GM12874 (cell line): ENCODE data around the gene RASSF4.

Experiments
- CTCF ChIP-seq: IDR thresholded peaks from 2 replicates; pipeline ENCODE4 v1.5.1; 2011; ENCODE audit warnings: low read depth, mild to moderate bottlenecking, control low read depth, low read length, moderate library complexity; ENCODE audit not compliant: insufficient read depth

The RASSF4 gene

DNA sequence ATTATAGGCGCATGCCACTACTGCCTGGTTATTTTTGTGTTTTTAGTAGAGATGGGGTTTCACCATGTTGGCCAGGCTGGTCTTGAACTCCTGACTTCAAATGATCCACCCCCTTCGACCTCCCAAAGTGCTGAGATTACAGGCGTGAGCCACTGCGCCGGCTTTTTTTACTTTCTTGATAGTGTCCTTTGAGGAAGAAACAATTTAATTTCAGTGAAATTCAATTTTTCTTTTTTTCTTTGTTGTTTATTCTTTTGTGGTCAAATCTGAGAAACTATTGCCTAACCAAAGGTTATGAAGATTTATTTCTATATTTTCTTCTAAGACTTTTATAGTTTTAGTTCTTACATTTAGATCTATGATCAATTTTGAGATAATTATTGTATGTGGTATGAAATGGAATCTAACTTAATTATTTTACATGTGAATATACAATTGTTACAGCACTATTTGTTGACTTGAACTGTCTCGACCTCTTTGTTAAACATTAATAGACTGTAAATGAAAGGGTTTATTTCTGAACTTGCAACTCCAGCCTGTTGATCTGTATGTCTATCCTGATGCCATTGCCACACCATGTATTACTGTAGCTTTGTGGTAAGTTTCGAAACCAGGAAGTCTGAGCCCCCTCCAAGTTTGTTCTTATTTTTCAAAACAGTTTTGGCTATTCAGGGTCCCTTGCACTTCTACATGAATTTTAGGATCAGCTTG is 19.8 kb upstream of the RASSF4 start:
- TF ChIP-seq CTCF, result no peak

- TF ChIP-seq CTCF, result no peak
These were observed 15.2 kb upstream of the RASSF4 start for GRCh38 chr10:44944354-44944753.

GRCh38 chr10:44946205-44946604 is 13.4 kb upstream of the RASSF4 start:
- no peak for TF ChIP-seq CTCF

- TF ChIP-seq CTCF, result no peak
These were observed 12.0 kb upstream of the RASSF4 start for GRCh38 chr10:44947371-44948152.

GRCh38 chr10:44948642-44949041 is 11.0 kb upstream of the RASSF4 start:
- no peak for TF ChIP-seq CTCF

- no peak for TF ChIP-seq CTCF
These were observed 10.3 kb upstream of the RASSF4 start for GRCh38 chr10:44949127-44949802.

GRCh38 chr10:44949915-44950314 is 9.7 kb upstream of the RASSF4 start:
- no peak for TF ChIP-seq CTCF
